OCI-M2 (cell line): ENCODE data around the gene GIPC3.

Experiments used
- DNase-seq: peaks from one replicate; lab custom pipeline; 2025; ENCODE audit not compliant: unreplicated experiment; lab: John Stamatoyannopoulos, UW

Gene GIPC3

DNA sequence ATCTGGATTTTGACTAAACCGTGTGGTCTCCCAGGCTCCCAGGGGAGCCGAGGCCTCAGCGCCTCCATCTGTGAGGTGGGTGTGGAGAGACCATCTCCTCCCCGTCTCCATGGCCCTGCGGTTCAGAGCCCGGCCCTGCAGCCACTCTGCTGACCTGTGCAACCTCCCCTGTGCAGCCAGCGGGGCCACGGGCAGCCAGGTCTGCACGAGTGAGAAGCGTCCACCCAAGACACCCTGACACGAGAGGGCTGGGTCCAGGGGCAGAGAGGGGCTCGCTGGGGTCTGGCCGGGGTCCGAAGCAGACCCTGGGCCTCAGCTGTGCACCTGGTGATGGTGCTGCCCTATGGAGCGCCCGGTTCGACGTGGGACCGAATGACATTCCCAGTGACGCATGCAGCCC, 51.7 kb downstream of the GIPC3 start:
- no peak for DNase-seq

DNA sequence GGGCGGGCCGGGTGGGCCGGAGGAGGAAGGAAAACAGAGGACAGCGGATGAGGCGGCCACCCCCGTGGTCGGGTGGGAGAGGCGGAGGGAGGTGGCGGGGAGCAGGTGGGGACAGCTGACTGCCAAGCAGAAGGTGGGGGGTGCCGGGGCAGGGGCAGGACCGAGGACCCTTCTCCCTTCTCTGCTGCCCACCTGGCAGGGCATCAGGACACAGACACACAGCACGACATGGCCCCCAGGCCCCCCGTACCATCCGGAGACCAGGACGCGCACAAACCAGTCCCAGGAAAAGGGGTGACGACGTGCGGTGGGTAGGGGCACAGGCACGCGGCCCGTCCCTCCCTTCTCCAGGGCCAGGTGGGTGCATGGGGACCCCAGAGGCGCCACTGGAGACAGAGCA, 52.3 kb downstream of the GIPC3 start:
- DNase-seq, result no peak

DNA sequence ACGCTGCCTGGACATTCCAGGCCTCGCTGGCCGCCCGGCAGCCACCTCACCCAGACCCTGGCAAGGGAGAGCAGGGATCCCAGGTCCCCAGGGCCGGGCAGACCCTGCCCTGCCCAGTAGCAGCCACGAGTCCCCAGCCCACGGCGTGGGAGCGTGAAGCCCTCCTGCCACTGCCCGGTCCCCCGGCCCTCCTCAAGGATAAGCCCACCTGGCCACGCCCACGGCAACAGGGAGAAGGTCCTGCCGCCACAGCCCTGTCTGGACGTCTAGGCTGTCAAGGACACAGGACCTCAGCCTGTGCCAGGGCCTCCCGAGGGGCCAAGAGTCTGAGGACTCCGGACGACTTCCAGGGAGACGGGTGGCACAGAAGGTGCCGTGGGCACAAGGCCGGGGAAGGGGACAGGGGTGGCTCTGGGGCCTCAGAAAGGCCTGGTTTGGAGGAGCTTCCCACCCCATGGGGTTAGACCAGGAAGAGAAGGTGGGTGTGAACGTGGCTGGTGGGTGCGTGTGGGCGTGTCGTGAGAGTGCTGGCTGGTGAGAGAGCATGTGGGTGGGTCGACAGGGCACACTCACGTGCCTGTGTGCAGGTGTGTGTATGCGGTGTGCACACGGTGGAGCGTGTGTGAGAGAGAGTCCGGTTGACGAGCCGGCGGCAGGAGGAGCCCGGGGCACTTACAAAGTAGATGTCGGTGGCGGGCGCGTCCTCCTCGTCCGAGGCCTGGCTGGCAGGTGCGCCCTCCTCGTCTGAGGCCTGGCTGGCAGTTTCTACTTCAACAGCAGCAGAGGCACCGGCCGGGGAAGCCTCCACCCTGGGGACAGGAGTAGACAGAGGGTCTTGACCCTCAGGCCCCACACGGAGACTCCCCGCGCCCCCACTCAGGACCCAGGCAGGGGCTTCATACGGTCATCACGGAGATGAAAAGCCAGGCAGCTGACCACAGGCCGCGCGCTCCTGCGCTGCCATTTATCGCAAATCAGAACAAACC, 53.2 kb downstream of the GIPC3 start:
- no peak for DNase-seq

DNA sequence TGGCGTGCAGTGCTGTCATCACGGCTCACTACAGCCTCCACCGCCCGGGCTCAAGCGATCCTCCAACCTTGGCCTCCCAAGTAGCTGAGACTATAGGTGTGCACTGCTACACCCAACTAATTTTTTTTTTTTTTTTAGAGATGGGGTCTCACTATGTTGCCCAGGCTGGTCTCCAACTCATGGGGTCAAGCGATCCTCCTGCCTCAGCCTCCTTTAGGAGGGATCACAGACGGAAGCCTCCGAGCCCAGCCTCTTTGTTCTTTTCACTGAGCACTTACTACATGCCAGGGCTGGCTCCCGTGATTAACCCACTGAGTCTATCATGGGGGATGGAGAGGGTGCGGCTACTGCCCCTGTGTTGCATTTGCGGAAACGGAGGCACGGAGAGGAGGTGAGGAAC, 54.2 kb downstream of the GIPC3 start:
- no peak for DNase-seq

DNA sequence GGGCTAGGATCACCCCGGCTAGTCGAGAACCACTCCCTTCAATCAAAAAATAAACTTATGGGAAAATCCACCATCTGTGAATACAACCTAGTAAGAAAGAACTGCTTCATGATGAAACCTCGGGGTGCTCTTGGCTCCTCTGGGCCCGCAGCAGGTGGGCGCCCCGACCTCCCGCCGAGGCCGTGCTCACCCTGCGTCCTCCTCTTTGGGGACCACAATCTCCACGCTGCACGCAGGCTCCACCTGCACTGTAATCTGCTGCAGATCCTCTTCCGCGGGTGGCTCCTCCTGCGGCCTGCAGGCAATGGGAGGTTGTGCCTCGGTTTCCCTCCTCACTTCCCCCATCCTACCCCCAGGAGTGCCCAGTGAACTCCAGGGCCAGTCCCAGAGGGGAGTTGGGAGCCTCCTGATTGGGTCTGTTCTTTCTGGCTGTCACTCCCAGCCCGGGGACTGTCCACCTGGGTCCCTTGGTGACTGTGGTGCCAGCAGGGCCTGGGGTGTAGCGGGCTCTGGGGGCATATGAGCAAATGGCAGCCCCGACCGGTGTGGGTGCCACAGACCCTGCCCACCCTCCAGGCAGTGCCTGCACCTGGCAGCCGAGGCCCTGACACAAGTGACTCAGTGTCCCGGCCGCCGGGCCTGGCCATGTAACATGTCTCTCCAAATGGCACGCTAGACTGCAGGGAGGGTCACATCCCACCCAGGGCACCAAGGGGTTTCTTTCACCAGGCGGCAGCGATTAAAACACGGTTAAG, 56.4 kb downstream of the GIPC3 start:
- no peak for DNase-seq

DNA sequence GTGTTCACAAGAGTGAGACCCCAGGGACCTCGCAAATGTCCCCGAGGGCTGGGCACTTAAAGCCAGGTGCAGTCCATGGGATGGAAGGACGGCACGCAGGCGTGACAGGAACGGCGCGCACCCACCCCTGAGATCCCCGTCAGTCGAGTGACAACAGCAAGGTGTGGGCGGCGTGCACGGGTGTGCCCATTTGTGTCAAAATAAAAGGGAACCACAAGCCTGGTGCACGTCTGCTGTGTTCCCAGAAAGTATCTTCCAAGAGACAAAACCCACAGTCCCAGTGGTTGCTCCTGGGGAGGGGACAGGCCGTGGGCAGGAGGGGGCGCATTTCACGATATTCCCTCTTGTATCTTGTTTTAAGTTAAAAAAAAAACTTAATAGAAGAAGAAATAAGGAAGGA, 57.0 kb downstream of the GIPC3 start:
- no peak for DNase-seq
